Measurements from ENCODE around the gene BABAM1. TPM values are rescaled to one million over a fixed set of nuclear protein-coding genes. Genes with fewer than 3 reads are reported as not detected.
A peak's percentile ranks its signal among the peaks of the same experiment; 100 is the strongest.

BABAM1 gene
- total RNA-seq, 1 experiment from 2014 or later, result 146 TPM

DNA sequence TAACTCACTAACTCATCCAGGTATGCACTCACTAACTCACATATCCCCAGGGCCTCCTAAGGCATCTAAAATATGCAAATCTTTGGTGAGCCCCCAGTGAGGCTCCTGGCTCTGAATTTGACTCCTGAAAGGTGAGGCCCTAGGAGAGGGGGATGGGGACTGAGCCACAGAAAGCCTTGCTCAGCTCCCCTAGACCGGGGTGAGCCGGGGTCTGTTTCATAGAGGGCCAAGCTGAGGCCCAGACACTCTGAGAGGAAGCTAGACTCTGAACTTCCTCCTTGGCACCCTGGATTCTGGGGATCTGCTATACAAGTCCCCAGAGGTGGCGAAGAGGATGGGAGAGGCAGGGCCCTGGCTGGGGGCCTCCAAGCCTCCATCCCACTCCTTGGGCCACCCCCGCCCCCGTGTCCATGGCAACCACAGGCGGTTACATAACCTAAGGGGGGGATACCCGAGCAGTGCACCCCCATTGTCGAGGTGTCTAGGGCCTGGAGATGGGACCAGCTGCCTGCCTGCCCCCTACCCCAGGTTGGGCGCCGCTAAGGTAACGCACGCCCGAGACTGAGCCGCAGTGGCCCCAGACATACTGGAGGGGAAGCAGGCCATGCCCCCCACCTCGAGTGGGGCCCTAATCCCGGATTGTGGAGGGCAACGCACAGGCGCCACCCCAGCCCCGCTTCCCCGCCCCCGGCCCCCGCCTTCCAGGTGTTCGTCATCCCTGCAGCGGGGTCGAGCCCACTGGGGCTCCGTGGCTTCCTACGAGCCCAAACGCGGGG, 35.3 kb downstream of the BABAM1 start:
- peaks cover 16% of the 10 kb centered on the region for H3K36me3 Mint-ChIP-seq
- no peak; the same call in 1 of the 2 replicates for ATAC-seq
- TF ChIP-seq, protein P1, sequence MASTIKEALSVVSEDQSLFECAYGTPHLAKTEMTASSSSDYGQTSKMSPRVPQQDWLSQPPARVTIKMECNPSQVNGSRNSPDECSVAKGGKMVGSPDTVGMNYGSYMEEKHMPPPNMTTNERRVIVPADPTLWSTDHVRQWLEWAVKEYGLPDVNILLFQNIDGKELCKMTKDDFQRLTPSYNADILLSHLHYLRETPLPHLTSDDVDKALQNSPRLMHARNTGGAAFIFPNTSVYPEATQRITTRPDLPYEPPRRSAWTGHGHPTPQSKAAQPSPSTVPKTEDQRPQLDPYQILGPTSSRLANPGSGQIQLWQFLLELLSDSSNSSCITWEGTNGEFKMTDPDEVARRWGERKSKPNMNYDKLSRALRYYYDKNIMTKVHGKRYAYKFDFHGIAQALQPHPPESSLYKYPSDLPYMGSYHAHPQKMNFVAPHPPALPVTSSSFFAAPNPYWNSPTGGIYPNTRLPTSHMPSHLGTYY (CRISPR knock-in tag; IDR thresholded peaks at IDR 0.05), result no peak
- TF ChIP-seq FOXP1 (CRISPR knock-in tag; IDR thresholded peaks at IDR 0.05; ENCODE audit: borderline replicate concordance) (0 out of 2 replicates have a peak, but pooled peaks have one; percentile 5), EMX1 (CRISPR knock-in tag; IDR thresholded peaks at IDR 0.05) (0 out of 2 replicates have a peak, but pooled peaks have one; percentile 14)
- peak overlapping the region; percentile 68 for H3K4me3 Mint-ChIP-seq
- H3K27me3 Mint-ChIP-seq (ENCODE audit: low read depth), result no peaks in the 10 kb centered on the region
- peaks cover 5% of the 10 kb centered on the region for H3K9me3 Mint-ChIP-seq
- DNase-seq (ENCODE audit: low spot score), result peak; percentile 40
- CTCF ChIA-PET, result interaction anchor here (0.9 to 1.2 kb wide), 4 partner anchors 8 to 31 kb away, joined by 3 to 12 read pairs (median 3); no protein-coding TSS in a partner anchor
- H3K27ac Mint-ChIP-seq, result no peak overlapping the region
- H3K4me1 Mint-ChIP-seq, result peaks cover 31% of the 10 kb centered on the region
- POLR2A ChIA-PET, result interaction anchor here (0.5 to 1.5 kb wide), 3 partner anchors 9 to 46 kb away, joined by 3 to 4 read pairs (median 3); no protein-coding TSS in a partner anchor

DNA sequence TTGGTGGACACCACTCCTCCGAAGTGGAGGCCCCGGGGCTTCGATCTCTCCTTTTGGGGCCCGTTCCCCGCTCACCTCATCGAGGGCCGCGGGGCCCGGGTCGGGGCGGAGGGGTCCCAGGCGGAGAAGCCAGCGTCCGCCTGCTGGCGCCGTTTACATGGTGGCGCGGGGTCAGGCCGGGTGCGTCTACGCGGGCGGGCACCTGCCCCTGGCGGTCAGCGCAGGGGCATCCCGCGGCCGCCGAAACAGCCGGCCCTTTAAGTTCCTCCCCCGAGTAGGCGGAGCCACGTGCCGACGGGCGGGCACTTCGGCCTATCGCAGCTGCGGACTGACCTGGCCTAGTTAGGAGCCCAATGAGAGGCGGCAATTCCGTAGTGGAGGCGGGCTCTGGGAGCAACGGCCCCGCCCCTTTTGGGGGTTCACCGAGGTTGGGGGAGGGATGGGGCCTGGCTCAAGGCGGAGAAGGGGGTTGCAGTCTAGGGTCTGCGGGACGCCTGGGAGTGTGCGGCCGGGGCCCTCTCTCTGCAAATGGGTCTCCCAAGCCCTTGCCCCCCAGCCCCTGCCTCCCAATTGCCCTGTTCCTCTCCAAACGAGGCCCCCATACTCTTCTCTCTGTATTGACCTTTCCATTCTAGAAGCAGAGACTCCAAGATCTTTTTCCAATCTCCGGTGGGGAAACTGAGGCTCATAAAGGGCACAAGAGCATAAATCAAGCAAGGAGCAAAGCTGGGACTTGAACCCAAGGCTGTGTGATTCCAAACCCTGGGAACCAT, 36.1 kb downstream of the BABAM1 start, which contains the start of gene ABHD8:
Gene ABHD8 (minus strand): TSS at position 259 of the 773 bp plus-strand sequence. CDS start 1,809 bp downstream, outside the sequence.
- CTCF ChIA-PET, result interaction anchor here (0.7 to 2.1 kb wide), 6 partner anchors 11 to 177 kb away, joined by 3 to 8 read pairs (median 4); no protein-coding TSS in a partner anchor
- POLR2A ChIA-PET, result interaction anchor here (1.5 kb wide), 1 partner anchor 24 kb away, joined by 4 read pairs; no protein-coding TSS in a partner anchor
- Mint-ChIP-seq H3K9me3 (peaks cover under 1% of the 10 kb centered on the region), H3K27ac (peak within 1 kb of the TSS; percentile 57; the same call in 1 of the 2 replicates), H3K4me3 (peak within 1 kb of the TSS; percentile 68), H3K27me3 (ENCODE audit: low read depth) (no peaks in the 10 kb centered on the region), H3K4me1 (peaks cover 37% of the 10 kb centered on the region), H3K36me3 (peaks cover 11% of the 10 kb centered on the region)
- DNase-seq (ENCODE audit: low spot score), result peak; percentile 99
- ATAC-seq, result peak; percentile 81
- TF ChIP-seq, protein P2, sequence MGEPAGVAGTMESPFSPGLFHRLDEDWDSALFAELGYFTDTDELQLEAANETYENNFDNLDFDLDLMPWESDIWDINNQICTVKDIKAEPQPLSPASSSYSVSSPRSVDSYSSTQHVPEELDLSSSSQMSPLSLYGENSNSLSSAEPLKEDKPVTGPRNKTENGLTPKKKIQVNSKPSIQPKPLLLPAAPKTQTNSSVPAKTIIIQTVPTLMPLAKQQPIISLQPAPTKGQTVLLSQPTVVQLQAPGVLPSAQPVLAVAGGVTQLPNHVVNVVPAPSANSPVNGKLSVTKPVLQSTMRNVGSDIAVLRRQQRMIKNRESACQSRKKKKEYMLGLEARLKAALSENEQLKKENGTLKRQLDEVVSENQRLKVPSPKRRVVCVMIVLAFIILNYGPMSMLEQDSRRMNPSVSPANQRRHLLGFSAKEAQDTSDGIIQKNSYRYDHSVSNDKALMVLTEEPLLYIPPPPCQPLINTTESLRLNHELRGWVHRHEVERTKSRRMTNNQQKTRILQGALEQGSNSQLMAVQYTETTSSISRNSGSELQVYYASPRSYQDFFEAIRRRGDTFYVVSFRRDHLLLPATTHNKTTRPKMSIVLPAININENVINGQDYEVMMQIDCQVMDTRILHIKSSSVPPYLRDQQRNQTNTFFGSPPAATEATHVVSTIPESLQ (CRISPR knock-in tag; IDR thresholded peaks at IDR 0.05), result no peak
- TF ChIP-seq CREM (CRISPR knock-in tag; IDR thresholded peaks at IDR 0.05) (peak; percentile 60; the same call in 1 of the 2 replicates), NFYB (CRISPR knock-in tag; conservative IDR thresholded peaks at IDR 0.05; ENCODE audit: low read depth) (peak; percentile 87), FOXK1 (CRISPR knock-in tag; IDR thresholded peaks at IDR 0.05) (peak; percentile 82), CREB1 (CRISPR knock-in tag; IDR thresholded peaks at IDR 0.05) (peak; percentile 46; the same call in 1 of the 2 replicates), MYBL2 (CRISPR knock-in tag; IDR thresholded peaks at IDR 0.05) (0 out of 2 replicates have a peak, but pooled peaks have one; percentile 72), ZNF416 (CRISPR knock-in tag; IDR thresholded peaks at IDR 0.05) (no peak), ZNF121 (CRISPR knock-in tag; IDR thresholded peaks at IDR 0.05) (no peak), ZNF232 (CRISPR knock-in tag; IDR thresholded peaks at IDR 0.05) (no peak), TEAD1 (CRISPR knock-in tag; IDR thresholded peaks at IDR 0.05) (0 out of 2 replicates have a peak, but pooled peaks have one; percentile 59), SP1 (CRISPR knock-in tag; conservative IDR thresholded peaks at IDR 0.05) (peak; percentile 99), GABPB1 (CRISPR knock-in tag; IDR thresholded peaks at IDR 0.05) (peak; percentile 39; the same call in 1 of the 2 replicates), FOXP1 (CRISPR knock-in tag; IDR thresholded peaks at IDR 0.05; ENCODE audit: borderline replicate concordance) (peak; percentile 34; the same call in 1 of the 2 replicates), NFATC4 (CRISPR knock-in tag; IDR thresholded peaks at IDR 0.05) (no peak)
- TF ChIP-seq, protein P3, sequence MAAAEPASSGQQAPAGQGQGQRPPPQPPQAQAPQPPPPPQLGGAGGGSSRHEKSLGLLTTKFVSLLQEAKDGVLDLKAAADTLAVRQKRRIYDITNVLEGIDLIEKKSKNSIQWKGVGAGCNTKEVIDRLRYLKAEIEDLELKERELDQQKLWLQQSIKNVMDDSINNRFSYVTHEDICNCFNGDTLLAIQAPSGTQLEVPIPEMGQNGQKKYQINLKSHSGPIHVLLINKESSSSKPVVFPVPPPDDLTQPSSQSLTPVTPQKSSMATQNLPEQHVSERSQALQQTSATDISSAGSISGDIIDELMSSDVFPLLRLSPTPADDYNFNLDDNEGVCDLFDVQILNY (CRISPR knock-in tag; IDR thresholded peaks at IDR 0.05), result peak; percentile 70; the same call in 1 of the 2 replicates
- TF ChIP-seq, protein P4, sequence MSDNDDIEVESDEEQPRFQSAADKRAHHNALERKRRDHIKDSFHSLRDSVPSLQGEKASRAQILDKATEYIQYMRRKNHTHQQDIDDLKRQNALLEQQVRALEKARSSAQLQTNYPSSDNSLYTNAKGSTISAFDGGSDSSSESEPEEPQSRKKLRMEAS (CRISPR knock-in tag; IDR thresholded peaks at IDR 0.05), result peak; percentile 61; the same call in 1 of the 2 replicates
- TF ChIP-seq, protein P5, sequence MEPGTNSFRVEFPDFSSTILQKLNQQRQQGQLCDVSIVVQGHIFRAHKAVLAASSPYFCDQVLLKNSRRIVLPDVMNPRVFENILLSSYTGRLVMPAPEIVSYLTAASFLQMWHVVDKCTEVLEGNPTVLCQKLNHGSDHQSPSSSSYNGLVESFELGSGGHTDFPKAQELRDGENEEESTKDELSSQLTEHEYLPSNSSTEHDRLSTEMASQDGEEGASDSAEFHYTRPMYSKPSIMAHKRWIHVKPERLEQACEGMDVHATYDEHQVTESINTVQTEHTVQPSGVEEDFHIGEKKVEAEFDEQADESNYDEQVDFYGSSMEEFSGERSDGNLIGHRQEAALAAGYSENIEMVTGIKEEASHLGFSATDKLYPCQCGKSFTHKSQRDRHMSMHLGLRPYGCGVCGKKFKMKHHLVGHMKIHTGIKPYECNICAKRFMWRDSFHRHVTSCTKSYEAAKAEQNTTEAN (CRISPR knock-in tag; IDR thresholded peaks at IDR 0.05), result 0 out of 2 replicates have a peak, but pooled peaks have one; percentile 51
- TF ChIP-seq, protein P6, sequence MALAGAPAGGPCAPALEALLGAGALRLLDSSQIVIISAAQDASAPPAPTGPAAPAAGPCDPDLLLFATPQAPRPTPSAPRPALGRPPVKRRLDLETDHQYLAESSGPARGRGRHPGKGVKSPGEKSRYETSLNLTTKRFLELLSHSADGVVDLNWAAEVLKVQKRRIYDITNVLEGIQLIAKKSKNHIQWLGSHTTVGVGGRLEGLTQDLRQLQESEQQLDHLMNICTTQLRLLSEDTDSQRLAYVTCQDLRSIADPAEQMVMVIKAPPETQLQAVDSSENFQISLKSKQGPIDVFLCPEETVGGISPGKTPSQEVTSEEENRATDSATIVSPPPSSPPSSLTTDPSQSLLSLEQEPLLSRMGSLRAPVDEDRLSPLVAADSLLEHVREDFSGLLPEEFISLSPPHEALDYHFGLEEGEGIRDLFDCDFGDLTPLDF (CRISPR knock-in tag; IDR thresholded peaks at IDR 0.05), result peak; percentile 61; the same call in 1 of the 2 replicates
- TF ChIP-seq, protein P7, sequence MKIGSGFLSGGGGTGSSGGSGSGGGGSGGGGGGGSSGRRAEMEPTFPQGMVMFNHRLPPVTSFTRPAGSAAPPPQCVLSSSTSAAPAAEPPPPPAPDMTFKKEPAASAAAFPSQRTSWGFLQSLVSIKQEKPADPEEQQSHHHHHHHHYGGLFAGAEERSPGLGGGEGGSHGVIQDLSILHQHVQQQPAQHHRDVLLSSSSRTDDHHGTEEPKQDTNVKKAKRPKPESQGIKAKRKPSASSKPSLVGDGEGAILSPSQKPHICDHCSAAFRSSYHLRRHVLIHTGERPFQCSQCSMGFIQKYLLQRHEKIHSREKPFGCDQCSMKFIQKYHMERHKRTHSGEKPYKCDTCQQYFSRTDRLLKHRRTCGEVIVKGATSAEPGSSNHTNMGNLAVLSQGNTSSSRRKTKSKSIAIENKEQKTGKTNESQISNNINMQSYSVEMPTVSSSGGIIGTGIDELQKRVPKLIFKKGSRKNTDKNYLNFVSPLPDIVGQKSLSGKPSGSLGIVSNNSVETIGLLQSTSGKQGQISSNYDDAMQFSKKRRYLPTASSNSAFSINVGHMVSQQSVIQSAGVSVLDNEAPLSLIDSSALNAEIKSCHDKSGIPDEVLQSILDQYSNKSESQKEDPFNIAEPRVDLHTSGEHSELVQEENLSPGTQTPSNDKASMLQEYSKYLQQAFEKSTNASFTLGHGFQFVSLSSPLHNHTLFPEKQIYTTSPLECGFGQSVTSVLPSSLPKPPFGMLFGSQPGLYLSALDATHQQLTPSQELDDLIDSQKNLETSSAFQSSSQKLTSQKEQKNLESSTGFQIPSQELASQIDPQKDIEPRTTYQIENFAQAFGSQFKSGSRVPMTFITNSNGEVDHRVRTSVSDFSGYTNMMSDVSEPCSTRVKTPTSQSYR (CRISPR knock-in tag; IDR thresholded peaks at IDR 0.05), result peak; percentile 83; the same call in 1 of the 2 replicates

Data from WTC11 (cell line).